ENCODE measurements around the gene SRGAP3. TPM values are rescaled to one million over a fixed set of nuclear protein-coding genes. Genes with fewer than 3 reads are reported as not detected.

SRGAP3 gene
- total RNA-seq, 1 donor from 2014 or later = 3.9 TPM

GRCh38 chr3:8966820-8967348 is 282.6 kb downstream of the SRGAP3 start:
- no peak overlapping the region for H3K27ac ChIP-seq (ENCODE audit: low read depth, low read length)
- no peaks in the 10 kb centered on the region for H3K36me3 ChIP-seq (ENCODE audit: insufficient read depth, low read length)
- no peak overlapping the region for H3K4me3 Mint-ChIP-seq (ENCODE audit: unreplicated experiment)
- no peaks in the 10 kb centered on the region for H3K36me3 Mint-ChIP-seq (ENCODE audit: low read depth, unreplicated experiment)
- no peaks in the 10 kb centered on the region for H3K27me3 ChIP-seq (ENCODE audit: insufficient read depth, low read length)
- FAIRE-seq (no peak), DNase-seq (ENCODE audit: low read depth) (no peak)
- H3K4me3 ChIP-seq (ENCODE audit: insufficient read depth, low read depth, low read length) = no peak overlapping the region
- H3K4me2 ChIP-seq (ENCODE audit: low read length) = no peak overlapping the region
- peaks cover 3% of the 10 kb centered on the region for H3K27me3 Mint-ChIP-seq (ENCODE audit: low read depth, unreplicated experiment)
- H2AFZ ChIP-seq (ENCODE audit: low read depth, low read length) = no peak overlapping the region
- H3K9me3 ChIP-seq (ENCODE audit: insufficient read depth, low read depth, low read length) = no peaks in the 10 kb centered on the region
- H3K79me2 ChIP-seq (ENCODE audit: insufficient read depth, low read length) = peaks cover 14% of the 10 kb centered on the region
- H3K4me1 ChIP-seq (ENCODE audit: insufficient read depth, low read length) = peaks cover 26% of the 10 kb centered on the region
- H3K9me3 Mint-ChIP-seq (ENCODE audit: unreplicated experiment) = no peaks in the 10 kb centered on the region
- no peak overlapping the region for H3K9ac ChIP-seq (ENCODE audit: low read length)
- H3K27ac Mint-ChIP-seq (ENCODE audit: unreplicated experiment) = no peak overlapping the region
- TF ChIP-seq EZH2 (IDR thresholded peaks at IDR 0.05; ENCODE audit: insufficient read depth, low read length) = no peak
- no peak for TF ChIP-seq CTCF (IDR thresholded peaks at IDR 0.05; ENCODE audit: insufficient read depth, low read depth, low read length)
- no peaks in the 10 kb centered on the region for H4K20me1 ChIP-seq (ENCODE audit: insufficient read depth, low read length)
- H3K4me1 Mint-ChIP-seq (ENCODE audit: low read depth, unreplicated experiment) = peaks cover 12% of the 10 kb centered on the region

- H3K9me3 Mint-ChIP-seq (ENCODE audit: unreplicated experiment) = no peaks in the 10 kb centered on the region
- H3K27ac Mint-ChIP-seq (ENCODE audit: unreplicated experiment) = no peak overlapping the region
- no peaks in the 10 kb centered on the region for H3K36me3 ChIP-seq (ENCODE audit: insufficient read depth, low read length)
Observed at GRCh38 chr3:8966150-8966819, 283.2 kb downstream of the SRGAP3 start.

More at GRCh38 chr3:8966150-8966819, 283.2 kb downstream of the SRGAP3 start:
- Histone ChIP-seq H3K27ac (ENCODE audit: low read depth, low read length) (no peak overlapping the region), H2AFZ (ENCODE audit: low read depth, low read length) (no peak overlapping the region), H4K20me1 (ENCODE audit: insufficient read depth, low read length) (no peaks in the 10 kb centered on the region), H3K4me3 (ENCODE audit: insufficient read depth, low read depth, low read length) (no peak overlapping the region), H3K79me2 (ENCODE audit: insufficient read depth, low read length) (peaks cover 20% of the 10 kb centered on the region), H3K9me3 (ENCODE audit: insufficient read depth, low read depth, low read length) (no peaks in the 10 kb centered on the region), H3K27me3 (ENCODE audit: insufficient read depth, low read length) (no peaks in the 10 kb centered on the region), H3K4me2 (ENCODE audit: low read length) (no peak overlapping the region), H3K4me1 (ENCODE audit: insufficient read depth, low read length) (peaks cover 29% of the 10 kb centered on the region), H3K9ac (ENCODE audit: low read length) (no peak overlapping the region)
- FAIRE-seq (no peak), DNase-seq (ENCODE audit: low read depth) (no peak)
- H3K4me1 Mint-ChIP-seq (ENCODE audit: low read depth, unreplicated experiment) = peaks cover 12% of the 10 kb centered on the region
- no peak overlapping the region for H3K4me3 Mint-ChIP-seq (ENCODE audit: unreplicated experiment)
- peaks cover 3% of the 10 kb centered on the region for H3K27me3 Mint-ChIP-seq (ENCODE audit: low read depth, unreplicated experiment)
- TF ChIP-seq CTCF (IDR thresholded peaks at IDR 0.05; ENCODE audit: insufficient read depth, low read depth, low read length) (no peak), EZH2 (IDR thresholded peaks at IDR 0.05; ENCODE audit: insufficient read depth, low read length) (no peak)
- H3K36me3 Mint-ChIP-seq (ENCODE audit: low read depth, unreplicated experiment) = no peaks in the 10 kb centered on the region
